Measurements from ENCODE around the gene VCP.

- TF ChIP-seq CTCF (IDR thresholded peaks at IDR 0.05 in 2 of 3, conservative IDR thresholded peaks at IDR 0.05 in 1 of 3; ENCODE audit: borderline replicate concordance in 1 of 3, insufficient read depth in 1 of 3, low read depth in 2 of 3, low read length in 2 of 3) (no peak), EGR1 (IDR thresholded peaks at IDR 0.05; ENCODE audit: low read depth) (no peak), POLR2A (IDR thresholded peaks at IDR 0.05; ENCODE audit: borderline replicate concordance, extremely low read depth, insufficient read depth, insufficient read length) (no peak), ELF1 (IDR thresholded peaks at IDR 0.05; ENCODE audit: borderline replicate concordance, low read depth) (no peak), POLR2AphosphoS5 (IDR thresholded peaks at IDR 0.05; ENCODE audit: low read depth, low read length) (no peak), TCF7L2 (IDR thresholded peaks at IDR 0.05; ENCODE audit: borderline replicate concordance, extremely low read depth, insufficient read depth, insufficient read length) (no peak), ATF3 (IDR thresholded peaks at IDR 0.05) (no peak), SIN3A (IDR thresholded peaks at IDR 0.05; ENCODE audit: low read depth) (no peak), EZH2 (IDR thresholded peaks at IDR 0.05) (no peak), REST (IDR thresholded peaks at IDR 0.05; ENCODE audit: low read depth) (no peak), RAD21 (IDR thresholded peaks at IDR 0.05; ENCODE audit: low read depth) (no peak)
Measured at GRCh38 chr9:35067056-35067455, 5.4 kb downstream of the VCP start.
